Trophoblast cell (in vitro differentiated cells and primary cell): Measurements from ENCODE around the gene PHKA2.

ENCODE experiments used
- DNase-seq, 2 donors: peaks; one replicate each; pipeline ENCODE4 v3.0.0-alpha.2; 2016
- H2AFZ ChIP-seq: 2 replicates; pipeline ENCODE4 v1.6.1; 2013; ENCODE audit warnings: low read length, moderate library complexity, mild to moderate bottlenecking; ENCODE audit not compliant: insufficient read depth, poor library complexity
- H2AK5ac ChIP-seq: 2 replicates; pipeline ENCODE4 v1.6.1; 2013; ENCODE audit warnings: mild to moderate bottlenecking, low read length
- H2BK120ac ChIP-seq: 2 replicates; pipeline ENCODE4 v1.6.1; 2013; ENCODE audit warnings: low read length, mild to moderate bottlenecking, moderate library complexity; ENCODE audit not compliant: insufficient read depth, poor library complexity
- H2BK12ac ChIP-seq: 2 replicates; pipeline ENCODE4 v1.6.1; 2013; ENCODE audit warnings: mild to moderate bottlenecking, low read length, moderate library complexity
- H2BK5ac ChIP-seq: 2 replicates; pipeline ENCODE4 v1.6.1; 2013; ENCODE audit warnings: low read length, low read depth, moderate library complexity, mild to moderate bottlenecking; ENCODE audit not compliant: poor library complexity
- H3K14ac ChIP-seq: 2 replicates; pipeline ENCODE4 v1.6.1; 2013; ENCODE audit warnings: mild to moderate bottlenecking, low read length
- H3K18ac ChIP-seq: 2 replicates; pipeline ENCODE4 v1.6.1; 2013; ENCODE audit warnings: mild to moderate bottlenecking, low read length
- H3K23ac ChIP-seq: 2 replicates; pipeline ENCODE4 v1.6.1; 2013; ENCODE audit warnings: low read length
- H3K27ac ChIP-seq: 2 replicates; pipeline ENCODE4 v1.5.1; 2013; ENCODE audit warnings: low read depth, mild to moderate bottlenecking, inconsistent platforms, low read length, moderate library complexity
- H3K27me3 ChIP-seq: 2 replicates; pipeline ENCODE4 v1.6.1; 2013; ENCODE audit warnings: inconsistent platforms, mild to moderate bottlenecking, low read length, moderate library complexity; ENCODE audit not compliant: insufficient read depth
- H3K36me3 ChIP-seq, 2 experiments: 1 replicate in 1 of 2; 2 replicates in 1 of 2; pipeline ENCODE4 v1.6.1; 2013; ENCODE audit warnings: low read length in 2 of 2, mild to moderate bottlenecking in 2 of 2, moderate library complexity in 1 of 2; ENCODE audit not compliant: insufficient read depth in 2 of 2, control insufficient read depth in 1 of 2
- H3K4ac ChIP-seq: 2 replicates; pipeline ENCODE4 v1.6.1; 2013; ENCODE audit warnings: low read depth, mild to moderate bottlenecking, low read length, moderate library complexity
- H3K4me1 ChIP-seq, 2 experiments: 1 replicate in 1 of 2; 2 replicates in 1 of 2; pipeline ENCODE4 v1.6.1; 2013; ENCODE audit warnings: low read length in 2 of 2, mild to moderate bottlenecking in 2 of 2, moderate library complexity in 1 of 2; ENCODE audit not compliant: insufficient read depth in 2 of 2, control insufficient read depth in 1 of 2
- H3K4me2 ChIP-seq: 2 replicates; pipeline ENCODE4 v1.6.1; 2013; ENCODE audit warnings: inconsistent platforms, mild to moderate bottlenecking, low read length, moderate library complexity
- H3K4me3 ChIP-seq: 2 replicates; pipeline ENCODE4 v1.5.1; 2013; ENCODE audit warnings: mild to moderate bottlenecking, low read depth, low read length, inconsistent platforms
- H3K79me1 ChIP-seq: one replicate; pipeline ENCODE4 v1.6.1; 2013; ENCODE audit warnings: low read length
- H3K79me2 ChIP-seq: 2 replicates; pipeline ENCODE4 v1.6.1; 2013; ENCODE audit warnings: low read length, mild to moderate bottlenecking; ENCODE audit not compliant: control insufficient read depth, insufficient read depth, poor library complexity
- H3K9ac ChIP-seq: 2 replicates; pipeline ENCODE4 v1.6.1; 2013; ENCODE audit warnings: mild to moderate bottlenecking, low read length
- H3K9me3 ChIP-seq: 2 replicates; pipeline ENCODE4 v1.6.1; 2013; ENCODE audit warnings: low read depth, mild to moderate bottlenecking, control low read depth, inconsistent platforms, low read length; ENCODE audit not compliant: insufficient read depth
- H4K12ac ChIP-seq: 2 replicates; pipeline ENCODE4 v1.6.1; 2013; ENCODE audit warnings: low read depth, mild to moderate bottlenecking, low read length, moderate library complexity
- H4K8ac ChIP-seq: 2 replicates; pipeline ENCODE4 v1.6.1; 2013; ENCODE audit warnings: low read depth, mild to moderate bottlenecking, low read length, moderate library complexity
- H4K91ac ChIP-seq: one replicate; pipeline ENCODE4 v1.6.1; 2013; ENCODE audit warnings: low read depth, mild to moderate bottlenecking, low read length, moderate library complexity
- WGBS: extraction: QIAGEN DNeasy Blood & Tissue Kit; methylation state at CpG from one replicate; pipeline ENCODE4 v1.1.7; 2013; ENCODE audit warnings: missing lambda C conversion rate; ENCODE audit not compliant: insufficient read length, insufficient coverage; ENCODE audit errors: extremely low coverage; 5-methylcytosine and 5-hydroxymethylcytosine counted together

PHKA2 gene

DNA sequence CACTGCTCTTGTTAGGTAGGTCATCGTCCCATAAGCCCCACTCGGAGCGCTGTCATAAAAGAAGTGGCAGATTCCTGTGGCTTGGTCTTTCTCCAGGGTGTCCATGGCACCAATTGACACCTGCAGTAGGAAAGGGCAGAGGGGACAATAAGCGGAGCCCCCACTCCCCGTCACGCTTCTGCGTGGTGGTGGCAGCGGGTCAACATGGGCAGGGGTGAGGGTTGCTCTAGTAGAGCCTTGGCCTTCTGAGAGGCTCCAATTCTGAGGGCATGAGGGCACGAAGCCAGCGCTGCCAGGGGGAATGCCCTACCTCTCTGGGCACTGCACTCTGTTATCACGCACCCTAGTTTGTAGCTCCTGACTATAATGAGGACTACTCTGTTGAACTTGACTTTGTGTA, 90.4 kb downstream of the PHKA2 start:
- Histone ChIP-seq H2BK5ac (no peak overlapping the region), H2BK120ac (no peak overlapping the region), H3K14ac (no peak overlapping the region), H3K4ac (no peak overlapping the region), H3K4me3 (no peak overlapping the region), H4K12ac (no peak overlapping the region), H2AK5ac (no peak overlapping the region), H3K27ac (no peak overlapping the region), H3K9me3 (no peaks in the 10 kb centered on the region), H3K18ac (no peak overlapping the region), H3K27me3 (no peaks in the 10 kb centered on the region), H3K9ac (no peak overlapping the region), H3K79me2 (no peaks in the 10 kb centered on the region), H3K4me1 (peaks cover 2 to 8% of the 10 kb centered on the region in 2 experiments), H3K36me3 (peaks cover 16 to 23% of the 10 kb centered on the region in 2 experiments), H2AFZ (no peak overlapping the region), H3K79me1 (no peaks in the 10 kb centered on the region), H2BK12ac (no peak overlapping the region), H3K4me2 (no peak overlapping the region), H3K23ac (no peak overlapping the region), H4K91ac (no peak overlapping the region), H4K8ac (no peak overlapping the region)
- WGBS = no CpG with 5 or more reads among the region's 11 CpGs
- DNase-seq = no peak

DNA sequence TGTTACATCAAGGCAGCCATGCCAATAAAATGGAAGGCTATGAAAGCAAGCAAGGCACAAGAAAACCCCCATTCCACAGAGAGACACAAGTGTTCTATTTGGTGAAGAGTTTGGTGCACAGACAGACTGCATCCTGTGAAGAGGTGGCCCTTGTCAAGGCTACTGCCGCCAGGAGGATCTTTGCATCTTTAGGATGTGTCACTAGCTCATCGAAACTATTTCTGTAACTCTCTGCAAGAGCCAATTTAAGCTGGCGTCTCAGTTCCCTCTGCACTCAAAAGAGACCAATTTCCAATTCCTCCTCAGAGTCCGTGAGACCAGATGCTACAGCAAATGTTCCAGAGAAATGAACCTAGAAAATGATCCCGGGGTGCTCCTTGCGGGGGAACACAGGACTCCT, 91.0 kb downstream of the PHKA2 start:
- H2BK120ac ChIP-seq = no peak overlapping the region
- no peak overlapping the region for H4K8ac ChIP-seq
- no peak overlapping the region for H3K23ac ChIP-seq
- H3K4me2 ChIP-seq = no peak overlapping the region
- no peak overlapping the region for H3K27ac ChIP-seq
- no peak overlapping the region for H3K9ac ChIP-seq
- no CpG with 5 or more reads among the region's 6 CpGs for WGBS
- no peak overlapping the region for H2BK12ac ChIP-seq
- H3K4ac ChIP-seq = no peak overlapping the region
- no peaks in the 10 kb centered on the region for H3K79me2 ChIP-seq
- H2BK5ac ChIP-seq = no peak overlapping the region
- H4K12ac ChIP-seq = no peak overlapping the region
- no peak overlapping the region for H2AK5ac ChIP-seq
- no peak overlapping the region for H3K14ac ChIP-seq
- H3K18ac ChIP-seq = no peak overlapping the region
- H3K4me1 ChIP-seq = peaks cover 2 to 10% of the 10 kb centered on the region in 2 experiments
- H3K79me1 ChIP-seq = no peaks in the 10 kb centered on the region
- H3K36me3 ChIP-seq = peaks cover 16 to 23% of the 10 kb centered on the region in 2 experiments
- H3K4me3 ChIP-seq = no peak overlapping the region
- H3K27me3 ChIP-seq = no peaks in the 10 kb centered on the region
- H2AFZ ChIP-seq = no peak overlapping the region
- no peak overlapping the region for H4K91ac ChIP-seq
- H3K9me3 ChIP-seq = no peaks in the 10 kb centered on the region
- DNase-seq = no peak

- Histone ChIP-seq H2BK120ac (no peak overlapping the region), H2AK5ac (no peak overlapping the region), H3K27ac (no peak overlapping the region), H3K4me1 (peaks cover 12 to 16% of the 10 kb centered on the region in 2 experiments), H3K79me1 (peaks cover 1% of the 10 kb centered on the region), H2BK12ac (no peak overlapping the region), H3K9ac (no peak overlapping the region), H3K18ac (no peak overlapping the region), H3K4me3 (no peak overlapping the region), H3K36me3 (peaks cover 9 to 17% of the 10 kb centered on the region in 2 experiments), H3K9me3 (no peaks in the 10 kb centered on the region), H4K91ac (no peak overlapping the region), H3K79me2 (no peaks in the 10 kb centered on the region), H3K23ac (no peak overlapping the region), H2BK5ac (no peak overlapping the region), H3K4ac (no peak overlapping the region), H3K4me2 (no peak overlapping the region), H4K8ac (no peak overlapping the region), H2AFZ (no peak overlapping the region), H3K27me3 (no peaks in the 10 kb centered on the region), H3K14ac (no peak overlapping the region), H4K12ac (no peak overlapping the region)
- DNase-seq = no peak
- no CpG with 5 or more reads among the region's 9 CpGs for WGBS
Measured at GRCh38 chrX:18891548-18891945, 92.4 kb downstream of the PHKA2 start.

- Histone ChIP-seq H3K18ac (no peak overlapping the region), H3K79me1 (peaks cover 7% of the 10 kb centered on the region), H2AFZ (no peak overlapping the region), H4K8ac (no peak overlapping the region), H3K27me3 (no peaks in the 10 kb centered on the region), H3K79me2 (peaks cover 2% of the 10 kb centered on the region), H2BK12ac (no peak overlapping the region), H3K4me3 (no peak overlapping the region), H2BK120ac (no peak overlapping the region), H2BK5ac (no peak overlapping the region), H3K9me3 (no peaks in the 10 kb centered on the region), H3K14ac (no peak overlapping the region), H3K23ac (no peak overlapping the region), H4K91ac (no peak overlapping the region), H4K12ac (no peak overlapping the region), H3K4ac (no peak overlapping the region), H3K4me2 (no peak overlapping the region), H2AK5ac (no peak overlapping the region), H3K4me1 (peaks cover 16 to 17% of the 10 kb centered on the region in 2 experiments), H3K36me3 (peaks cover 8 to 17% of the 10 kb centered on the region in 2 experiments), H3K27ac (no peak overlapping the region), H3K9ac (no peak overlapping the region)
- no CpG with 5 or more reads among the region's 24 CpGs for WGBS
- no peak for DNase-seq
Measured at GRCh38 chrX:18890724-18891547, 93.0 kb downstream of the PHKA2 start.
